Natural killer cell (primary cell): Measurements from ENCODE around the gene KCNK2. TPM values are rescaled to one million over a fixed set of nuclear protein-coding genes. Genes with fewer than 3 reads are reported as not detected.
"Not testable (repeated sequence)": the region's sequence is repeated elsewhere in the genome, so short reads cannot be mapped to it uniquely, and the experiment has no call there.

ENCODE experiments used
- ATAC-seq, 3 donors: fragments of 150-1000 bp in 2 of 3; fragments of 200-7000 bp in 1 of 3; cut with Tn5 transposase; 1 replicate in 1 of 3; 2 replicates in 2 of 3; pipeline ENCODE4 v1.10.0; 2021; ENCODE audit warnings: mild to moderate bottlenecking in 2 of 3, moderate library complexity in 2 of 3
- DNase-seq, 2 donors: peaks; one replicate each; pipeline versions ENCODE4 v3.0.0 to v3.0.0-alpha.2; 2013 to 2021; ENCODE audit warnings: mixed read lengths in 1 of 2
- H3K27ac ChIP-seq: one replicate; pipeline ENCODE4 v1.5.1; 2013; ENCODE audit warnings: mild to moderate bottlenecking, low read length
- H3K27me3 ChIP-seq: one replicate; pipeline ENCODE4 v1.6.1; 2013; ENCODE audit warnings: low read length; ENCODE audit not compliant: control insufficient read depth, insufficient read depth
- H3K36me3 ChIP-seq: one replicate; pipeline ENCODE4 v1.6.1; 2013; ENCODE audit warnings: low read length; ENCODE audit not compliant: control insufficient read depth, insufficient read depth
- H3K4me1 ChIP-seq: one replicate; pipeline ENCODE4 v1.6.1; 2013; ENCODE audit warnings: low read length; ENCODE audit not compliant: control insufficient read depth, insufficient read depth
- H3K4me3 ChIP-seq: one replicate; pipeline ENCODE4 v1.5.1; 2013; ENCODE audit warnings: low read length
- H3K9me3 ChIP-seq: one replicate; pipeline ENCODE4 v1.6.1; 2013; ENCODE audit warnings: low read length; ENCODE audit not compliant: control insufficient read depth, insufficient read depth
- H3K27ac Mint-ChIP-seq, 2 donors: one replicate each; pipeline ENCODE4 v1.8.0; 2022; ENCODE audit warnings: mild to moderate bottlenecking in 2 of 2, mixed read lengths in 2 of 2, moderate library complexity in 1 of 2
- H3K27me3 Mint-ChIP-seq, 2 donors: one replicate each; pipeline ENCODE4 v1.8.0; 2022; ENCODE audit warnings: low read depth in 2 of 2, mixed read lengths in 2 of 2
- H3K36me3 Mint-ChIP-seq: one replicate; pipeline ENCODE4 v1.8.0; 2022; ENCODE audit warnings: mixed read lengths
- H3K4me1 Mint-ChIP-seq, 2 donors: one replicate each; pipeline ENCODE4 v1.8.0; 2022; ENCODE audit warnings: mixed read lengths in 2 of 2
- H3K4me3 Mint-ChIP-seq: one replicate; pipeline ENCODE4 v1.8.0; 2022; ENCODE audit warnings: mild to moderate bottlenecking, moderate library complexity, mixed read lengths
- H3K9me3 Mint-ChIP-seq, 2 donors: one replicate each; pipeline ENCODE4 v1.8.0; 2022; ENCODE audit warnings: mixed read lengths in 2 of 2
- WGBS: methylation state at CpG from one replicate; pipeline ENCODE4 v1.1.7; 2013; ENCODE audit warnings: missing lambda C conversion rate; ENCODE audit not compliant: insufficient coverage; 5-methylcytosine and 5-hydroxymethylcytosine counted together
- intact Hi-C: fragments of 100-400 bp; cut with micrococcal nuclease; formaldehyde crosslinking; loops from one replicate; pipeline ENCODE4 v1.14.2; 2022
- total RNA-seq, 4 donors: library from RNA; stranded (reverse); fragments of 120-200 nt in 1 of 4; gene quantifications; one replicate each; pipeline versions ENCODE4 v1.2.3 to v1.2.4, GENCODE V29; 2013 to 2022
- TF ChIP-seq, protein P1 (sequence below): fragments of 200-600 bp; IDR thresholded peaks from one replicate; pipeline ENCODE4 v1.8.0; 2022; ENCODE audit warnings: antibody characterized with exemption

KCNK2 gene
- total RNA-seq, 3 donors from 2014 or later (not counting 1 experiment from before 2014, with no cell fraction given) = not detected

DNA sequence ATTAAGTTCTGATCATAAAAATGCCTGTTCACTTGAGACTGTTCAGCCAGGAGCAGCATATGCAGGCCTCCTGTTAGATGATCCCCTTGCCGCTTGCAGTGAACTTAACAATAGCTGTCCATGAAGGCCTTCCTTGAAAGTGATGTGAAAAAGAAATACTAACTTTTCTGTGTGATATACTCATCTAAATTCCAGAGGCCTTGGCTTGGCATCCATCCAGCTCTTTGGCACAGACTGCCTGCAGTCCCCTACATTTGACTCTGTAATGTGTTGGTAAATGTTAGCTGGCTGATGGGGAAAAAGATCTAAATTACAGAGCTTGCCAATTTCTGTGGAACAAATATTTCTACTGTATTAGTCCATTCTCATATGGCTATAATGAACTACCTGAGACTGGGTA lies 73.7 kb downstream of the KCNK2 start:
- WGBS = 92% methylated on average over 1 of the region's 1 CpG

DNA sequence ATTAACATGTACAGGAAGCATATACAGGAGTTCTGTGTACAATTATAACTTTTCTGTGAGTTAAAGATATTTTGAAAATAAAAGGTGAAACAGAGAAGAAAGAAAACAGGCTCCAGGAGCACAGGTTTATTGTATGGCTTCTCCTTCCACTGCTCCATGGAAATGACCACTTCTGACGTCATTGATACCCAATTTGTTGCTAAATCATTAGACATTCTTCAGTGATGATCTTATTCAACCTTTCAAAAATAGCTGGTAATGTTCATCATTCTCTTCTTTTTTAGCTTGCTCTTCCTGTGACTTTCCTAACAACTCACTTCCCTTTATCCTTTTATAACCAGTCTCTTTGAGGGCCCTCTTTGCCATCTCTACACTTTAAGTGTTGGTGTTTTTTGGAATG lies 77.8 kb downstream of the KCNK2 start:
- H3K27me3 Mint-ChIP-seq = no peaks in the 10 kb centered on the region
- DNase-seq = no peak

More for the DNA sequence above, 73.7 kb downstream of the KCNK2 start:
- no peak for ATAC-seq
- no peaks in the 10 kb centered on the region for H3K36me3 Mint-ChIP-seq
- no peaks in the 10 kb centered on the region for H3K4me1 ChIP-seq
- peaks cover 10 to 12% of the 10 kb centered on the region in 2 donors for H3K9me3 Mint-ChIP-seq
- H3K4me3 Mint-ChIP-seq = no peak overlapping the region
- intact Hi-C loops = no loop called here
- no peaks in the 10 kb centered on the region for H3K27me3 ChIP-seq
- DNase-seq = no peak
- H3K4me1 Mint-ChIP-seq = no peaks in the 10 kb centered on the region
- no peak overlapping the region for H3K27ac Mint-ChIP-seq
- H3K9me3 ChIP-seq = no peaks in the 10 kb centered on the region
- H3K36me3 ChIP-seq = no peaks in the 10 kb centered on the region
- no peak overlapping the region for H3K4me3 ChIP-seq
- TF ChIP-seq, protein P1, sequence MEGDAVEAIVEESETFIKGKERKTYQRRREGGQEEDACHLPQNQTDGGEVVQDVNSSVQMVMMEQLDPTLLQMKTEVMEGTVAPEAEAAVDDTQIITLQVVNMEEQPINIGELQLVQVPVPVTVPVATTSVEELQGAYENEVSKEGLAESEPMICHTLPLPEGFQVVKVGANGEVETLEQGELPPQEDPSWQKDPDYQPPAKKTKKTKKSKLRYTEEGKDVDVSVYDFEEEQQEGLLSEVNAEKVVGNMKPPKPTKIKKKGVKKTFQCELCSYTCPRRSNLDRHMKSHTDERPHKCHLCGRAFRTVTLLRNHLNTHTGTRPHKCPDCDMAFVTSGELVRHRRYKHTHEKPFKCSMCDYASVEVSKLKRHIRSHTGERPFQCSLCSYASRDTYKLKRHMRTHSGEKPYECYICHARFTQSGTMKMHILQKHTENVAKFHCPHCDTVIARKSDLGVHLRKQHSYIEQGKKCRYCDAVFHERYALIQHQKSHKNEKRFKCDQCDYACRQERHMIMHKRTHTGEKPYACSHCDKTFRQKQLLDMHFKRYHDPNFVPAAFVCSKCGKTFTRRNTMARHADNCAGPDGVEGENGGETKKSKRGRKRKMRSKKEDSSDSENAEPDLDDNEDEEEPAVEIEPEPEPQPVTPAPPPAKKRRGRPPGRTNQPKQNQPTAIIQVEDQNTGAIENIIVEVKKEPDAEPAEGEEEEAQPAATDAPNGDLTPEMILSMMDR = no peak
- H3K27ac ChIP-seq = no peak overlapping the region
- H3K27me3 Mint-ChIP-seq = no peaks in the 10 kb centered on the region

DNA sequence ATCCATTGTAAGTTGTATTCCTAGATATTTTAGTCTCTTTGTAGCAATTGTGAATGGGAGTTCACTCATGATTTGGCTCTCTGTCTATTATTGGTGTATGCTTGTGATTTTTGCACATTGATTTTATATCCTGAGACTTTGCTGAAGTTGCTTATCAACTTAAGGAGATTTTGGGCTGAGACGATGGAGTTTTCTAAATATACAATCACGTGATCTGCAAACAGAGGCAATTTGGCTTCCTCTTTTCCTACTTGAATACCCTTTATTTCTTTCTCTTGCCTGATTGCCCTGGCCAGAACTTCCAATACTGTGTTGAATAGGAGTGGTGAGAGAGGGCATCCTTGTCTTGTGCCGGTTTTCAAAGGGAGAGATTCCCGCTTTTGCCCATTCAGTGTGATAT lies 80.6 kb downstream of the KCNK2 start:
- H3K27ac ChIP-seq, DNase-seq, H3K36me3 Mint-ChIP-seq, H3K27me3 Mint-ChIP-seq, H3K4me1 ChIP-seq, H3K36me3 ChIP-seq, ATAC-seq, H3K4me1 Mint-ChIP-seq, H3K27me3 ChIP-seq, H3K27ac Mint-ChIP-seq, H3K4me3 Mint-ChIP-seq, H3K9me3 ChIP-seq, intact Hi-C loops, H3K4me3 ChIP-seq: not testable (repeated sequence)
- 88% methylated on average over 4 of the region's 4 CpGs for WGBS
- H3K9me3 Mint-ChIP-seq = peaks cover 16 to 18% of the 10 kb centered on the region in 2 donors

More for the DNA sequence above, 77.8 kb downstream of the KCNK2 start:
- no peaks in the 10 kb centered on the region for H3K36me3 Mint-ChIP-seq
- no peak for ATAC-seq
- no peaks in the 10 kb centered on the region for H3K27me3 ChIP-seq
- H3K27ac Mint-ChIP-seq = no peak overlapping the region
- WGBS = 55% methylated on average over 1 of the region's 1 CpG
- no peaks in the 10 kb centered on the region for H3K9me3 ChIP-seq
- no peaks in the 10 kb centered on the region for H3K4me1 Mint-ChIP-seq
- intact Hi-C loops = no loop called here
- no peaks in the 10 kb centered on the region for H3K36me3 ChIP-seq
- H3K4me1 ChIP-seq = no peaks in the 10 kb centered on the region
- peaks cover 15 to 21% of the 10 kb centered on the region in 2 donors for H3K9me3 Mint-ChIP-seq
- H3K27ac ChIP-seq = no peak overlapping the region
- no peak overlapping the region for H3K4me3 Mint-ChIP-seq
- TF ChIP-seq, protein P1 = no peak
- H3K4me3 ChIP-seq = no peak overlapping the region

DNA sequence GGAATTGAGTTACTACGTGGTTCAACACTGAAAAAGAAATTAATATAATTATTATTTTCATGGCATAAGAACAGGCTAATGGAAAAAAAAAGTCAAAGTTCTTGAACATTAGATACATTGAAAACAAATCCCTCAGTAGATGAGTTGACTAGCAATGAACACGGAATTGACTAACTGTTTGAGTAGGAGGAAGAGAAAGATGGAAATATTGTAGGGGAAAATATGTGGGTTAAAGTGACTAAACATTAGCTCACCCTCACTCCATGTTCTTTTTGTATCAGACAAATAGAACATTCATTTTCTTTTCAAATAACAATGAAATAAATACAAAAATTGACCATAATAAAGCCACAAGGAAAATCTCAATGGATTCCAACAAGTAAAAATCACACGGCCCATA lies 84.3 kb downstream of the KCNK2 start:
- intact Hi-C loops = no loop called here
- H3K36me3 ChIP-seq = no peaks in the 10 kb centered on the region
- Mint-ChIP-seq H3K9me3 (peaks cover 9 to 16% of the 10 kb centered on the region in 2 donors), H3K36me3 (no peaks in the 10 kb centered on the region), H3K27ac (no peak overlapping the region), H3K4me1 (no peaks in the 10 kb centered on the region), H3K4me3 (no peak overlapping the region), H3K27me3 (no peaks in the 10 kb centered on the region)
- no peaks in the 10 kb centered on the region for H3K4me1 ChIP-seq
- no peak overlapping the region for H3K4me3 ChIP-seq
- H3K27ac ChIP-seq = no peak overlapping the region
- 100% methylated on average over 1 of the region's 3 CpGs for WGBS
- peaks cover 3% of the 10 kb centered on the region for H3K9me3 ChIP-seq
- H3K27me3 ChIP-seq = no peaks in the 10 kb centered on the region
- ATAC-seq (no peak), DNase-seq (no peak)
- TF ChIP-seq, protein P1 = no peak
